HG02943 (cell line): ENCODE data around the gene P2RY6.
"Not testable (repeated sequence)": the region's sequence is repeated elsewhere in the genome, so short reads cannot be mapped to it uniquely, and the experiment has no call there.

Experiments
- ATAC-seq: cut with Tn5 transposase; IDR thresholded peaks from one replicate; pipeline ENCODE4 v1.9.1; 2021; ENCODE audit warnings: mild to moderate bottlenecking, low read depth, moderate library complexity; ENCODE audit not compliant: unreplicated experiment

Gene P2RY6

GRCh38 chr11:73274191-73274590, 2.1 kb downstream of the P2RY6 start:
- ATAC-seq = not testable (repeated sequence)

GRCh38 chr11:73274722-73275380, 2.7 kb downstream of the P2RY6 start:
- ATAC-seq = no peak

GRCh38 chr11:73275381-73275750, 3.2 kb downstream of the P2RY6 start:
- no peak for ATAC-seq

GRCh38 chr11:73277467-73277866, 5.3 kb downstream of the P2RY6 start:
- ATAC-seq = no peak

- no peak for ATAC-seq
Observed at GRCh38 chr11:73280626-73281025, 8.5 kb downstream of the P2RY6 start.

GRCh38 chr11:73281201-73281741, 9.1 kb downstream of the P2RY6 start:
- no peak for ATAC-seq

- no peak for ATAC-seq
Observed at GRCh38 chr11:73281796-73282660, 9.9 kb downstream of the P2RY6 start.

GRCh38 chr11:73283276-73284000, 11.3 kb downstream of the P2RY6 start:
- ATAC-seq = no peak

- no peak for ATAC-seq
Observed at GRCh38 chr11:73284106-73284505, 12.0 kb downstream of the P2RY6 start.

GRCh38 chr11:73285721-73286120, 13.6 kb downstream of the P2RY6 start:
- no peak for ATAC-seq

- ATAC-seq = no peak
Observed at GRCh38 chr11:73286240-73286810, 14.2 kb downstream of the P2RY6 start.

GRCh38 chr11:73287400-73288101, 15.4 kb downstream of the P2RY6 start:
- ATAC-seq = no peak

- no peak for ATAC-seq
Observed at GRCh38 chr11:73288192-73288872, 16.2 kb downstream of the P2RY6 start.

GRCh38 chr11:73288873-73289707, 17.0 kb downstream of the P2RY6 start:
- ATAC-seq = peak; percentile 75

- no peak for ATAC-seq
Observed at GRCh38 chr11:73290536-73290935, 18.4 kb downstream of the P2RY6 start.

- no peak for ATAC-seq
Observed at GRCh38 chr11:73291196-73291595, 19.1 kb downstream of the P2RY6 start.

- no peak for ATAC-seq
Observed at GRCh38 chr11:73291781-73292524, 19.8 kb downstream of the P2RY6 start.

- no peak for ATAC-seq
Observed at GRCh38 chr11:73292525-73292894, 20.4 kb downstream of the P2RY6 start.
